ENCODE results near the gene ADRA2B.

- TF ChIP-seq, protein P1, sequence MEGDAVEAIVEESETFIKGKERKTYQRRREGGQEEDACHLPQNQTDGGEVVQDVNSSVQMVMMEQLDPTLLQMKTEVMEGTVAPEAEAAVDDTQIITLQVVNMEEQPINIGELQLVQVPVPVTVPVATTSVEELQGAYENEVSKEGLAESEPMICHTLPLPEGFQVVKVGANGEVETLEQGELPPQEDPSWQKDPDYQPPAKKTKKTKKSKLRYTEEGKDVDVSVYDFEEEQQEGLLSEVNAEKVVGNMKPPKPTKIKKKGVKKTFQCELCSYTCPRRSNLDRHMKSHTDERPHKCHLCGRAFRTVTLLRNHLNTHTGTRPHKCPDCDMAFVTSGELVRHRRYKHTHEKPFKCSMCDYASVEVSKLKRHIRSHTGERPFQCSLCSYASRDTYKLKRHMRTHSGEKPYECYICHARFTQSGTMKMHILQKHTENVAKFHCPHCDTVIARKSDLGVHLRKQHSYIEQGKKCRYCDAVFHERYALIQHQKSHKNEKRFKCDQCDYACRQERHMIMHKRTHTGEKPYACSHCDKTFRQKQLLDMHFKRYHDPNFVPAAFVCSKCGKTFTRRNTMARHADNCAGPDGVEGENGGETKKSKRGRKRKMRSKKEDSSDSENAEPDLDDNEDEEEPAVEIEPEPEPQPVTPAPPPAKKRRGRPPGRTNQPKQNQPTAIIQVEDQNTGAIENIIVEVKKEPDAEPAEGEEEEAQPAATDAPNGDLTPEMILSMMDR (IDR thresholded peaks at IDR 0.05), result no peak
- TF ChIP-seq POLR2A (IDR thresholded peaks at IDR 0.05), result no peak
Measured at GRCh38 chr2:96105152-96105915, 11.0 kb downstream of the ADRA2B start.
